Iris pigment epithelial cell (primary cell): ENCODE results near the gene VAV2.

ENCODE experiments used
- DNase-seq: peaks from one replicate; pipeline ENCODE4 v3.0.0-alpha.2; 2011; ENCODE audit warnings: low read depth

The VAV2 gene

GRCh38 chr9:133991964-133992779 lies at the start of gene VAV2:
VAV2 (minus strand) TSS chr9:133992324; CDS start chr9:133992278, 46 bp downstream.
- DNase-seq, result peak; percentile 59

GRCh38 chr9:134041649-134041962 lies 49.5 kb upstream of the VAV2 start:
- no peak for DNase-seq

GRCh38 chr9:134040781-134041648 lies 48.9 kb upstream of the VAV2 start:
- DNase-seq, result no peak

- DNase-seq, result no peak
These were observed 48.0 kb upstream of the VAV2 start for GRCh38 chr9:134040176-134040565.

GRCh38 chr9:134039386-134040175 lies 47.5 kb upstream of the VAV2 start:
- no peak for DNase-seq

- DNase-seq, result no peak
These were observed 45.5 kb upstream of the VAV2 start for GRCh38 chr9:134037641-134038040.

GRCh38 chr9:134036130-134036529 lies 44.0 kb upstream of the VAV2 start:
- no peak for DNase-seq

GRCh38 chr9:134035041-134036039 lies 43.2 kb upstream of the VAV2 start:
- DNase-seq, result no peak

GRCh38 chr9:134034215-134035040 lies 42.3 kb upstream of the VAV2 start:
- no peak for DNase-seq

GRCh38 chr9:134033516-134034214 lies 41.5 kb upstream of the VAV2 start:
- DNase-seq, result no peak

- DNase-seq, result no peak
These were observed 40.5 kb upstream of the VAV2 start for GRCh38 chr9:134032456-134033222.

- no peak for DNase-seq
These were observed 39.7 kb upstream of the VAV2 start for GRCh38 chr9:134031783-134032182.

GRCh38 chr9:134030821-134031470 lies 38.8 kb upstream of the VAV2 start:
- no peak for DNase-seq

GRCh38 chr9:134029248-134030226 lies 37.4 kb upstream of the VAV2 start:
- DNase-seq, result no peak

- no peak for DNase-seq
These were observed 36.6 kb upstream of the VAV2 start for GRCh38 chr9:134028575-134029247.

- no peak for DNase-seq
These were observed 36.0 kb upstream of the VAV2 start for GRCh38 chr9:134028076-134028475.

- DNase-seq, result no peak
These were observed 35.4 kb upstream of the VAV2 start for GRCh38 chr9:134027561-134027960.
